T-helper 1 cell treated with Interleukin-12 subunit alpha and Interleukin-12 subunit beta and Interleukin-4 antibody, amounts not matched to agents 30 ng/mL and 1 ng/mL, for 36 hours (primary cell): Measurements from ENCODE around the gene TFCP2L1. TPM values are rescaled to one million over a fixed set of nuclear protein-coding genes. Genes with fewer than 3 reads are reported as not detected.

Experiments used
- intact Hi-C: fragments of 100-400 bp; cut with micrococcal nuclease; formaldehyde crosslinking; loops from one replicate; pipeline ENCODE4 v1.15.1; 2024
- total RNA-seq: library from RNA; stranded (reverse); gene quantifications from 2 replicates; pipeline ENCODE4 v1.2.3, GENCODE V29; 2022

TFCP2L1 gene
- total RNA-seq, 1 donor from 2014 or later, result not detected

- intact Hi-C loops, result no loop called here
Measured at GRCh38 chr2:121243821-121244460, 41.1 kb downstream of the TFCP2L1 start.

DNA sequence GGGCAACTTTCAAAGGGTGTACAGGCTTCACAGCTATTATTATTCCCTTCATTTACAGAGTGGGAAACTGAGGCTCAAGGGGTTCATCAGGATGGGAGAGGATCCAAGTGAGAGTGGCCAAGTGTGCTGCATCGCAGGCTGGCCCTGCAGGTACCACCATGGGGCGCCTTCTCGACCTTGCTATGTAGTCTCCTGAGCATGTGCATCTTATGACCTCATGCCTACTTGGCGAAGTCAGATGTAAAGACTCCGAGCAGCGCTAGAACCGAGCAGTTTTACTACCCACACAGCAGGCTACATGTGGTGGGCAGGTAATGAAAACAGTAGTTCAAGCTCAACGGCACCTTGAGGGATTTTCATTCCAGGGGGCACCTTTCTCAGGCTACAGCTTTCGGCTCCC lies 42.0 kb downstream of the TFCP2L1 start:
- intact Hi-C loops, result no loop called here

- intact Hi-C loops, result no loop called here
Measured at GRCh38 chr2:121242175-121242875, 42.7 kb downstream of the TFCP2L1 start.

GRCh38 chr2:121241466-121241865 lies 43.5 kb downstream of the TFCP2L1 start:
- intact Hi-C loops, result no loop called here

- intact Hi-C loops, result no loop called here
Measured at GRCh38 chr2:121240436-121240835, 44.6 kb downstream of the TFCP2L1 start.

- intact Hi-C loops, result no loop called here
Measured at GRCh38 chr2:121239969-121240368, 45.0 kb downstream of the TFCP2L1 start.

- intact Hi-C loops, result no loop called here
Measured at GRCh38 chr2:121239471-121239870, 45.5 kb downstream of the TFCP2L1 start.

- intact Hi-C loops, result no loop called here
Measured at GRCh38 chr2:121238828-121239227, 46.2 kb downstream of the TFCP2L1 start.

- intact Hi-C loops, result no loop called here
Measured at GRCh38 chr2:121237980-121238665, 46.9 kb downstream of the TFCP2L1 start.

DNA sequence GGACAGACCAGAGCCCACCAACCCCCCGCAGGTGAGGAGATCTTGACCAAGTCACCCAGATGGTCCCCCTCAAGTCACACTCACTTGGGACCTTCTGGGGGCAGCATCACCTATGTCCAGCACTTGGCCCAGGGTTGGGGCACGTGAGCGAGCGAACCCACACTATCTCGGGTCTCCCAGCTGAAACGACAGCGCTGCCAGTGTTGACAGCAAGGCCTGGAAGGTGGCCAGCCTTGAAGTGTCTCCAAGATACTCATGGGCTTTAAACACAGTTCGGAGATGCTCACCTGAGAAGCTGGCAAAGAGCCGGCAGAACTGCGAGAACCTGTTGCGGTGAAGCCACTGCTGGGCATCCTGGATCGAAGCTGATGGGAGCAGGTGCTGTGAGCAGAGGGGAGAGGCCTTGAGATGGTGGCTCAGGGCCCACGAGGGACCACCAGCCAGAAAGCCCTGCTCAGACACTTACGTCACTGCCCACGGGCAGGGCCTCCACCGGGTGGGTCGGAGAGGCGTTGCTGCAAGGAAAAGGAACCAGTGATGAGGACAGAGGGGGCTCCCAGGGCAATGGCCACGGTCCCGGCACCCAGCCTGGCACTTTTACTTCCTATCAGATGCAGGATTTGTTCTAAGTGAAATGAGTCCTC lies 47.5 kb downstream of the TFCP2L1 start:
- intact Hi-C loops, result no loop called here

GRCh38 chr2:121236650-121237180 lies 48.3 kb downstream of the TFCP2L1 start:
- intact Hi-C loops, result no loop called here

GRCh38 chr2:121236101-121236640 lies 48.8 kb downstream of the TFCP2L1 start:
- intact Hi-C loops, result no loop called here

DNA sequence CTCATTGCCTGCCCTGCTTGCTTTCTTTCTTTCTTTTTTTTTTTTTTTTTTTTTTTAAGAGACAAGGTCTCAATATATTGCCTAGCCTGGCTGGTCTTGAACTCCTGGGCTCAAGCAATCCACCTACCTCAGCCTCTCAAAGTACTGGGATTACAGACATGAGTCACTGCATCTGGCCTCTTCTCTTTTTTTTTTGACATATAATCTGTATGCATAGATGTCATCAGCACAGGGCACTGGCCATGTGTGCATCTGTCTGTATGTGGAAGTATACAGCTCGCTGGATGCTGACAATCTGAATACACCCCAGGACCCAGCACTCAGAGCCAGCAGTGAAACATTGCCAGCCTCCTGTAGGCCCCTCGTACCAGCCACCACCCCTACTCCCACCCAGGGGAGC lies 49.5 kb downstream of the TFCP2L1 start:
- intact Hi-C loops, result no loop called here

GRCh38 chr2:121234791-121235190 lies 50.2 kb downstream of the TFCP2L1 start:
- intact Hi-C loops, result no loop called here

- intact Hi-C loops, result no loop called here
Measured at GRCh38 chr2:121234144-121234543, 50.9 kb downstream of the TFCP2L1 start.

GRCh38 chr2:121233486-121234110 lies 51.4 kb downstream of the TFCP2L1 start:
- intact Hi-C loops, result no loop called here

- intact Hi-C loops, result no loop called here
Measured at GRCh38 chr2:121232626-121233265, 52.3 kb downstream of the TFCP2L1 start.

DNA sequence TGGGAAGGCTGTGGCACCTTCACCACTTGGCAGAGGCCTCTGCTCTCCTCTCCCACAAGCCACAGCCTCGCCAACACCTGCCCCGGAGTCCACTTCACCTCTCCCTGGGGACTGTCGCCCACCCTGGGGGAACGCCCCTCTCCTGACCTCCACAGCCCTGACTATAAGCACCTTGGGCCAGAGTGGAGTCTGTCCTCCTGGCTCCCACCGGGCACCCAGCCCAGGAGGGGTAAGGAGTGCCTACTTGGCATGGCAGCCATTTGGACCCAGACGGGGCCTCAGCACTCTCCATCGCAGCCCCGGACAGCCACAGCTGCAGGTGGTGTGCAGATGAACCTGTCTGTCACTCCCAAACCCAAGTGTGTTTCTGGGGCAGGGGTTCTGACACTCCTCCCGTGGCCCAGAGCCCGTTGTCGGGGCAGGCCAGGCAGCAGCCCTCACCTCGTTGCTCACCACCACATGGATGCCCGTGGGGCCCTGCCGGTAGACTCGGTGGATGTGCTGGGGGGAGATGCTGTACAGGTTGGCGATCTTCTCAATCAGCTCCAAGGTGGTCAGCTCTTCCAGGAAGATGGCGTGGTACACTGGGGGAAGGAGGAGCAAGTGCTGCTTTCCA lies 53.5 kb downstream of the TFCP2L1 start:
- intact Hi-C loops, result no loop called here

DNA sequence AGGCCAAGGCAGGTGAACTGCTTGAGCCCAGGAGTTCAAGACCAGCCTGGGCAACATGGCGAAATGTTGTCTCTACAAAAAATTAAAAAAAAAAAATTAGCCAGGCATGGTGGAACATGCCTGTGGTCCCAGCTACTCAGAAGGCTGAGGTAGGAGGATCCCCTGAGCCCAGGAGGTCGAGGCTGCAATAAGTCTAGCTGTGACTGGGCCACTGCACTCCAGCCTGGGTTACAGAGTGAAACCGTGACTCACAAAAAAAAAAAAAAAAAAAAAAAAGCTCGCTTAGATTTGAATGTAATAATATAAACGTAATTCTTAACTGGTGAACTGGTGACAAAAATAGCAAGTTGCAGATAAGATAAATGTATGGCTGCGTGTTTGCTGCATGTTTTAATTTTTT lies 56.5 kb downstream of the TFCP2L1 start:
- intact Hi-C loops, result no loop called here
